Liver (tissue), 9 donors: Measurements from ENCODE around the gene RGS13. TPM values are rescaled to one million over a fixed set of nuclear protein-coding genes. Genes with fewer than 3 reads are reported as not detected.

Experiments
- DNase-seq: peaks from one replicate; pipeline ENCODE4 v3.0.0-alpha.2; 2017; ENCODE audit warnings: low spot score
- H3K27ac ChIP-seq, 2 donors: one replicate each; pipeline ENCODE4 v1.7.0; 2013; ENCODE audit warnings: inconsistent platforms in 2 of 2, low read length in 2 of 2, control low read depth in 1 of 2, low read depth in 1 of 2, mild to moderate bottlenecking in 1 of 2
- H3K27me3 ChIP-seq, 4 donors: one replicate each; pipeline versions ENCODE4 v1.6.1 to v1.7.0; 2013; ENCODE audit warnings: low read length in 3 of 4, inconsistent platforms in 1 of 4, mild to moderate bottlenecking in 1 of 4, moderate library complexity in 1 of 4; ENCODE audit not compliant: control insufficient read depth in 4 of 4, insufficient read depth in 4 of 4
- H3K36me3 ChIP-seq, 4 donors: one replicate each; pipeline versions ENCODE4 v1.6.1 to v1.7.0; 2013; ENCODE audit warnings: low read length in 3 of 4, mild to moderate bottlenecking in 3 of 4, low read depth in 1 of 4, moderate library complexity in 1 of 4; ENCODE audit not compliant: control insufficient read depth in 4 of 4, insufficient read depth in 3 of 4
- H3K4me1 ChIP-seq, 4 donors: one replicate each; pipeline versions ENCODE4 v1.6.1 to v1.7.0; 2013; ENCODE audit warnings: low read length in 3 of 4, mild to moderate bottlenecking in 3 of 4, moderate library complexity in 1 of 4; ENCODE audit not compliant: control insufficient read depth in 4 of 4, insufficient read depth in 4 of 4
- H3K4me3 ChIP-seq, 3 donors: one replicate each; pipeline versions ENCODE4 v1.6.1 to v1.7.0; 2013; ENCODE audit warnings: low read length in 3 of 3, control low read depth in 1 of 3, low read depth in 1 of 3, mild to moderate bottlenecking in 1 of 3
- H3K9ac ChIP-seq, 2 donors: one replicate each; pipeline ENCODE4 v1.7.0; 2013; ENCODE audit warnings: low read length in 2 of 2, mild to moderate bottlenecking in 2 of 2, moderate library complexity in 2 of 2, control low read depth in 1 of 2, low read depth in 1 of 2
- H3K9me3 ChIP-seq, 4 donors: one replicate each; pipeline versions ENCODE4 v1.6.1 to v1.7.0; 2013; ENCODE audit warnings: low read length in 3 of 4; ENCODE audit not compliant: control insufficient read depth in 4 of 4
- EGR1 ChIP-seq, 2 donors: IDR thresholded peaks; 2 replicates each; pipeline ENCODE4 v1.6.1; 2016 to 2018; ENCODE audit warnings: antibody characterized with exemption in 2 of 2, low read depth in 2 of 2
- FOXA1 ChIP-seq: IDR thresholded peaks from 2 replicates; pipeline ENCODE4 v1.6.1; 2016; ENCODE audit warnings: antibody characterized with exemption
- GABPA ChIP-seq, 2 donors: IDR thresholded peaks in 1 of 2; conservative IDR thresholded peaks in 1 of 2; 2 replicates each; pipeline ENCODE4 v1.6.1; 2016; ENCODE audit warnings: antibody characterized with exemption in 2 of 2, mild to moderate bottlenecking in 1 of 2, moderate library complexity in 1 of 2
- HNF4A ChIP-seq, 2 donors: conservative IDR thresholded peaks; 2 replicates each; pipeline ENCODE4 v1.6.1; 2016; ENCODE audit warnings: antibody characterized with exemption in 2 of 2, mild to moderate bottlenecking in 2 of 2
- HNF4G ChIP-seq: IDR thresholded peaks from 2 replicates; pipeline ENCODE4 v1.6.1; 2016; ENCODE audit warnings: antibody characterized with exemption
- JUND ChIP-seq, 2 donors: IDR thresholded peaks; 2 replicates each; pipeline ENCODE4 v1.6.1; 2016; ENCODE audit warnings: antibody characterized with exemption in 2 of 2
- NR2F2 ChIP-seq: IDR thresholded peaks from 2 replicates; pipeline ENCODE4 v1.6.1; 2016; ENCODE audit warnings: antibody characterized with exemption
- SP1 ChIP-seq: IDR thresholded peaks from 2 replicates; pipeline ENCODE4 v1.6.1; 2018; ENCODE audit warnings: antibody characterized with exemption, mild to moderate bottlenecking
- TAF1 ChIP-seq: conservative IDR thresholded peaks from 2 replicates; pipeline ENCODE4 v1.6.1; 2016; ENCODE audit warnings: antibody characterized with exemption, mild to moderate bottlenecking
- YY1 ChIP-seq: IDR thresholded peaks from 2 replicates; pipeline ENCODE4 v1.6.1; 2016; ENCODE audit warnings: antibody characterized with exemption, mild to moderate bottlenecking
- WGBS: extraction: QIAGEN DNeasy Blood & Tissue Kit; methylation state at CpG from one replicate; pipeline ENCODE4 v1.1.7; 2013; 5-methylcytosine and 5-hydroxymethylcytosine counted together
- polyA plus RNA-seq, 2 donors: library from polyadenylated mRNA; stranded (reverse) in 1 of 2; unstranded in 1 of 2; fragments of 200-250 nt in 1 of 2; fragments of >200 nt in 1 of 2; fragmentation: Nextera tagmentation in 1 of 2; extraction: Ambion mirVana in 1 of 2; gene quantifications; one replicate each; pipeline versions ENCODE4 v1.2.1 to v1.2.3, GENCODE V29; 2013 to 2015
- total RNA-seq, 2 donors: library from RNA; depleted of rRNA; stranded (reverse); fragments of >200 nt; gene quantifications; one replicate each; pipeline ENCODE4 v1.2.3, GENCODE V29; 2014
- TF ChIP-seq, protein P1 (sequence below): IDR thresholded peaks from 2 replicates; pipeline ENCODE4 v1.6.1; 2016; ENCODE audit warnings: antibody characterized with exemption
- TF ChIP-seq, protein P2 (sequence below): IDR thresholded peaks from 2 replicates; pipeline ENCODE4 v1.6.1; 2016; ENCODE audit warnings: antibody characterized with exemption
- TF ChIP-seq, protein P3 (sequence below): fragments of 150-350 bp; IDR thresholded peaks from 2 replicates; pipeline ENCODE4 v1.5.1; 2017; ENCODE audit warnings: improper control_type of control experiment, low read depth, low read length; ENCODE audit not compliant: missing input control
- TF ChIP-seq, protein P4 (sequence below): IDR thresholded peaks from 2 replicates; pipeline ENCODE4 v1.6.1; 2016; ENCODE audit warnings: antibody characterized with exemption, mild to moderate bottlenecking
- TF ChIP-seq, protein P5 (sequence below): IDR thresholded peaks from 2 replicates; pipeline ENCODE4 v1.6.1; 2016; ENCODE audit warnings: antibody characterized with exemption
- donor health status: healthy.
- donor health status: healthy.
- donor health status: healthy.
- donor health status: healthy.
- donor health status: healthy.

The RGS13 gene
- total and polyA plus RNA-seq, 4 donors = under 0.01 to 0.05 TPM; not detected in 2

DNA sequence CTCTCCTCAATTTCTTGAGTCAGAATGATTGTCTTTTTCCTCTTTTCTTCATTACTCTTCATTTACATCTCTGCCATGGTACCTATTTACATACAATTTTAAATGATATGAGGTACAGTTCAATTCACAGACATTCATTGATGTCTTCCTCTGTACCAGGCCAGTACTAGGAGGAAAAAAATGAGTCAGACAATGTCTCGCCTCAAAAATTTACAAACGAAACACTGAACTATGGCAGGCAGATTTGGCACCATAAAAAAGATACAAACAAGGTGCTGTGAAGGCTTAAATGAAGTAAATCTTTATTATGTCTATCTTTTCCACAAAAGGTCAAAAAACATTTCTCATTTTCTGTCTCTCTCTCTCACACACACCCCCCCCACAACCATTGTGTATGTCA lies 71.0 kb downstream of the RGS13 start:
- H3K27ac ChIP-seq = no peak overlapping the region
- H3K4me3 ChIP-seq = no peak overlapping the region
- H3K9ac ChIP-seq = no peak overlapping the region
- no peaks in the 10 kb centered on the region for H3K9me3 ChIP-seq
- no peaks in the 10 kb centered on the region for H3K36me3 ChIP-seq
- DNase-seq = no peak
- TF ChIP-seq NR2F2 = no peak
- no peak for TF ChIP-seq HNF4A (conservative IDR thresholded peaks at IDR 0.05)
- no peak for TF ChIP-seq JUND (IDR thresholded peaks at IDR 0.05)
- TF ChIP-seq, protein P1, sequence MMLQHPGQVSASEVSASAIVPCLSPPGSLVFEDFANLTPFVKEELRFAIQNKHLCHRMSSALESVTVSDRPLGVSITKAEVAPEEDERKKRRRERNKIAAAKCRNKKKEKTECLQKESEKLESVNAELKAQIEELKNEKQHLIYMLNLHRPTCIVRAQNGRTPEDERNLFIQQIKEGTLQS = no peak
- no peak for TF ChIP-seq TAF1
- TF ChIP-seq HNF4G = no peak
- no peak for TF ChIP-seq EGR1 (IDR thresholded peaks at IDR 0.05; ENCODE audit: low read depth in 2 of 2)
- TF ChIP-seq, protein P2, sequence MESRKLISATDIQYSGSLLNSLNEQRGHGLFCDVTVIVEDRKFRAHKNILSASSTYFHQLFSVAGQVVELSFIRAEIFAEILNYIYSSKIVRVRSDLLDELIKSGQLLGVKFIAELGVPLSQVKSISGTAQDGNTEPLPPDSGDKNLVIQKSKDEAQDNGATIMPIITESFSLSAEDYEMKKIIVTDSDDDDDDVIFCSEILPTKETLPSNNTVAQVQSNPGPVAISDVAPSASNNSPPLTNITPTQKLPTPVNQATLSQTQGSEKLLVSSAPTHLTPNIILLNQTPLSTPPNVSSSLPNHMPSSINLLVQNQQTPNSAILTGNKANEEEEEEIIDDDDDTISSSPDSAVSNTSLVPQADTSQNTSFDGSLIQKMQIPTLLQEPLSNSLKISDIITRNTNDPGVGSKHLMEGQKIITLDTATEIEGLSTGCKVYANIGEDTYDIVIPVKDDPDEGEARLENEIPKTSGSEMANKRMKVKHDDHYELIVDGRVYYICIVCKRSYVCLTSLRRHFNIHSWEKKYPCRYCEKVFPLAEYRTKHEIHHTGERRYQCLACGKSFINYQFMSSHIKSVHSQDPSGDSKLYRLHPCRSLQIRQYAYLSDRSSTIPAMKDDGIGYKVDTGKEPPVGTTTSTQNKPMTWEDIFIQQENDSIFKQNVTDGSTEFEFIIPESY = no peak
- no peak for TF ChIP-seq FOXA1
- no peak for TF ChIP-seq YY1
- TF ChIP-seq, protein P3, sequence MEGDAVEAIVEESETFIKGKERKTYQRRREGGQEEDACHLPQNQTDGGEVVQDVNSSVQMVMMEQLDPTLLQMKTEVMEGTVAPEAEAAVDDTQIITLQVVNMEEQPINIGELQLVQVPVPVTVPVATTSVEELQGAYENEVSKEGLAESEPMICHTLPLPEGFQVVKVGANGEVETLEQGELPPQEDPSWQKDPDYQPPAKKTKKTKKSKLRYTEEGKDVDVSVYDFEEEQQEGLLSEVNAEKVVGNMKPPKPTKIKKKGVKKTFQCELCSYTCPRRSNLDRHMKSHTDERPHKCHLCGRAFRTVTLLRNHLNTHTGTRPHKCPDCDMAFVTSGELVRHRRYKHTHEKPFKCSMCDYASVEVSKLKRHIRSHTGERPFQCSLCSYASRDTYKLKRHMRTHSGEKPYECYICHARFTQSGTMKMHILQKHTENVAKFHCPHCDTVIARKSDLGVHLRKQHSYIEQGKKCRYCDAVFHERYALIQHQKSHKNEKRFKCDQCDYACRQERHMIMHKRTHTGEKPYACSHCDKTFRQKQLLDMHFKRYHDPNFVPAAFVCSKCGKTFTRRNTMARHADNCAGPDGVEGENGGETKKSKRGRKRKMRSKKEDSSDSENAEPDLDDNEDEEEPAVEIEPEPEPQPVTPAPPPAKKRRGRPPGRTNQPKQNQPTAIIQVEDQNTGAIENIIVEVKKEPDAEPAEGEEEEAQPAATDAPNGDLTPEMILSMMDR = no peak
- TF ChIP-seq, protein P4, sequence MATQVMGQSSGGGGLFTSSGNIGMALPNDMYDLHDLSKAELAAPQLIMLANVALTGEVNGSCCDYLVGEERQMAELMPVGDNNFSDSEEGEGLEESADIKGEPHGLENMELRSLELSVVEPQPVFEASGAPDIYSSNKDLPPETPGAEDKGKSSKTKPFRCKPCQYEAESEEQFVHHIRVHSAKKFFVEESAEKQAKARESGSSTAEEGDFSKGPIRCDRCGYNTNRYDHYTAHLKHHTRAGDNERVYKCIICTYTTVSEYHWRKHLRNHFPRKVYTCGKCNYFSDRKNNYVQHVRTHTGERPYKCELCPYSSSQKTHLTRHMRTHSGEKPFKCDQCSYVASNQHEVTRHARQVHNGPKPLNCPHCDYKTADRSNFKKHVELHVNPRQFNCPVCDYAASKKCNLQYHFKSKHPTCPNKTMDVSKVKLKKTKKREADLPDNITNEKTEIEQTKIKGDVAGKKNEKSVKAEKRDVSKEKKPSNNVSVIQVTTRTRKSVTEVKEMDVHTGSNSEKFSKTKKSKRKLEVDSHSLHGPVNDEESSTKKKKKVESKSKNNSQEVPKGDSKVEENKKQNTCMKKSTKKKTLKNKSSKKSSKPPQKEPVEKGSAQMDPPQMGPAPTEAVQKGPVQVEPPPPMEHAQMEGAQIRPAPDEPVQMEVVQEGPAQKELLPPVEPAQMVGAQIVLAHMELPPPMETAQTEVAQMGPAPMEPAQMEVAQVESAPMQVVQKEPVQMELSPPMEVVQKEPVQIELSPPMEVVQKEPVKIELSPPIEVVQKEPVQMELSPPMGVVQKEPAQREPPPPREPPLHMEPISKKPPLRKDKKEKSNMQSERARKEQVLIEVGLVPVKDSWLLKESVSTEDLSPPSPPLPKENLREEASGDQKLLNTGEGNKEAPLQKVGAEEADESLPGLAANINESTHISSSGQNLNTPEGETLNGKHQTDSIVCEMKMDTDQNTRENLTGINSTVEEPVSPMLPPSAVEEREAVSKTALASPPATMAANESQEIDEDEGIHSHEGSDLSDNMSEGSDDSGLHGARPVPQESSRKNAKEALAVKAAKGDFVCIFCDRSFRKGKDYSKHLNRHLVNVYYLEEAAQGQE = no peak
- TF ChIP-seq, protein P5, sequence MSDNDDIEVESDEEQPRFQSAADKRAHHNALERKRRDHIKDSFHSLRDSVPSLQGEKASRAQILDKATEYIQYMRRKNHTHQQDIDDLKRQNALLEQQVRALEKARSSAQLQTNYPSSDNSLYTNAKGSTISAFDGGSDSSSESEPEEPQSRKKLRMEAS = no peak
- no peak for TF ChIP-seq SP1
- TF ChIP-seq GABPA (IDR thresholded peaks at IDR 0.05 in 1 of 2, conservative IDR thresholded peaks at IDR 0.05 in 1 of 2) = no peak
- no peaks in the 10 kb centered on the region for H3K27me3 ChIP-seq
- 96% methylated on average over 2 of the region's 2 CpGs for WGBS
- H3K4me1 ChIP-seq = peaks cover 0 to 4% (median 3%) of the 10 kb centered on the region in 4 donors

DNA sequence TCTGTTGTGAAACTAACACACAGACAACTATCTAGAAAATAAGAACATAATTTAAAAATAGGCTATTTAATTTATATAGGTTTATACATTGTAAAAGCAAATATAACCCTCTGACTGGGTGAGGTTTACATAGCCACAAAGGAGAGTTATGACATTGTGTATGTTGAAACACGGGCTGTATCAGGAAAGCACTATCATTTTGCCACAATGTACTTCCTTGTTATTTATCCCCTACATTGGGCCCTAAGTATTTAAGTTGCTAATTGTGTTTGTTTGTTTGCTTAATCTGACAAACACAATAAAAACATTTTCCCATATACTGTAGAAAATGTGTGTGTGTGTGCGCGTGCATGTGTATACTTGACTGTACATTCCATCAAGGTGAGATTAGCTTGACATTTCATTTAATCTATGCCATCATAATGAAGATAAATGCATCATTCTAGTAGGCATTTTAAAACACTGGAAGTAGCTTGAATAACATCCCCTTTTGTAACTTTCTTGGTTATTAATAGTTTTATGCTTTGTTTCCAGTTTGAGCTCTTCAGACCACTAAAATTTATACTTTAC lies 72.1 kb downstream of the RGS13 start:
- 81% methylated on average over 3 of the region's 3 CpGs for WGBS
- DNase-seq = no peak
- H3K9ac ChIP-seq = no peak overlapping the region

More for the DNA sequence above, 72.1 kb downstream of the RGS13 start:
- Histone ChIP-seq H3K27ac (no peak overlapping the region), H3K4me3 (no peak overlapping the region), H3K4me1 (no peaks in the 10 kb centered on the region), H3K27me3 (no peaks in the 10 kb centered on the region), H3K36me3 (no peaks in the 10 kb centered on the region), H3K9me3 (no peaks in the 10 kb centered on the region)
- TF ChIP-seq EGR1 (IDR thresholded peaks at IDR 0.05; ENCODE audit: low read depth in 2 of 2) (no peak), HNF4G (no peak), FOXA1 (no peak)
